SK-N-DZ (cell line): ENCODE data around the gene POLD1.
"Not testable (repeated sequence)": the region's sequence is repeated elsewhere in the genome, so short reads cannot be mapped to it uniquely, and the experiment has no call there.

Experiments
- DNase-seq: peaks from one replicate; pipeline ENCODE4 v3.0.0-alpha.2; 2015; ENCODE audit warnings: low spot score

The POLD1 gene

GRCh38 chr19:50435627-50436026 lies 51.5 kb downstream of the POLD1 start:
- DNase-seq, result no peak

- DNase-seq, result no peak
These were observed 53.8 kb downstream of the POLD1 start for GRCh38 chr19:50437862-50438449.

GRCh38 chr19:50439130-50439529 lies 55.0 kb downstream of the POLD1 start:
- not testable (repeated sequence) for DNase-seq

- DNase-seq, result no peak
These were observed 59.9 kb downstream of the POLD1 start for GRCh38 chr19:50444059-50444458.

- DNase-seq, result no peak
These were observed 62.9 kb downstream of the POLD1 start for GRCh38 chr19:50447053-50447452.

GRCh38 chr19:50447750-50448149 lies 63.6 kb downstream of the POLD1 start:
- no peak for DNase-seq

GRCh38 chr19:50449236-50449899 lies 65.2 kb downstream of the POLD1 start:
- DNase-seq, result no peak

GRCh38 chr19:50450369-50451222 lies 66.4 kb downstream of the POLD1 start:
- DNase-seq, result no peak

- DNase-seq, result no peak
These were observed 67.0 kb downstream of the POLD1 start for GRCh38 chr19:50451223-50451534.

- DNase-seq, result no peak
These were observed 69.1 kb downstream of the POLD1 start for GRCh38 chr19:50453243-50453642.

GRCh38 chr19:50455992-50456391 lies 71.8 kb downstream of the POLD1 start:
- no peak for DNase-seq

- DNase-seq, result no peak
These were observed 73.2 kb downstream of the POLD1 start for GRCh38 chr19:50457300-50457699.

- DNase-seq, result no peak
These were observed 74.4 kb downstream of the POLD1 start for GRCh38 chr19:50458396-50459066.

GRCh38 chr19:50459067-50459456 lies 74.9 kb downstream of the POLD1 start:
- DNase-seq, result no peak

- no peak for DNase-seq
These were observed 75.5 kb downstream of the POLD1 start for GRCh38 chr19:50459638-50460037.

GRCh38 chr19:50460161-50460765 lies 76.1 kb downstream of the POLD1 start:
- no peak for DNase-seq

- DNase-seq, result peak; percentile 57
These were observed 77.1 kb downstream of the POLD1 start for GRCh38 chr19:50461066-50461875.

GRCh38 chr19:50462970-50463369 lies 78.8 kb downstream of the POLD1 start:
- DNase-seq, result no peak

- DNase-seq, result no peak
These were observed 80.2 kb downstream of the POLD1 start for GRCh38 chr19:50464348-50464747.

GRCh38 chr19:50465000-50465399 lies 80.9 kb downstream of the POLD1 start:
- no peak for DNase-seq
